ENCODE data around the gene BAD.
A peak's percentile ranks its signal among the peaks of the same experiment; 100 is the strongest.

Gene BAD

DNA sequence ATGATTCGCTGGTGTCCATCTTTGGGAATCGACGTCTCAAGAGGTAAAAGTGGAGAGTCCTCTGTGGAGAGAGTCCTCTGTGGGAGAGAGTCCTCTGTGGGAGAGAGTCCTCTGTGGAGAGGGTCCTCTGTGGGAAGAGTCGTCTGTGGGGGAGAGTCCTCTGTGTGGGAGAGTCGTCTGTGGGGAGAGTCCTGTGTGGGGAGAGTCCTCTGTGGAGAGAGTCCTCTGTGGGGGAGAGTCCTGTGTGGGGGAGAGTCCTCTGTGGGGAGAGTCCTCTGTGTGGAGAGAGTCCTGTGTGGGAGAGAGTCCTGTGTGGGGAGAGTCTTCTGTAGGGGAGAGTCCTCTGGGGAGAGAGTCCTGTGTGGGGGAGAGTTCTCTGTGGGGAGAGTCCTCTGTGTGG lies 36.6 kb upstream of the BAD start:
- Histone ChIP-seq H3K36me3 (peaks cover 0 to 34% (median 3%) of the 10 kb centered on the region in 3 donors), H3K27ac (no peak overlapping the region), H3K4me1 (peaks cover 0 to 31% (median 22%) of the 10 kb centered on the region in 4 donors), H3K4me3 (no peak overlapping the region), H3K9me3 (no peaks in the 10 kb centered on the region), H3K27me3 (no peaks in the 10 kb centered on the region)
- intact Hi-C loops (cut with DNase I; ENCODE audit: low total_unique reads): no loop called here
- TF ChIP-seq, protein P1, sequence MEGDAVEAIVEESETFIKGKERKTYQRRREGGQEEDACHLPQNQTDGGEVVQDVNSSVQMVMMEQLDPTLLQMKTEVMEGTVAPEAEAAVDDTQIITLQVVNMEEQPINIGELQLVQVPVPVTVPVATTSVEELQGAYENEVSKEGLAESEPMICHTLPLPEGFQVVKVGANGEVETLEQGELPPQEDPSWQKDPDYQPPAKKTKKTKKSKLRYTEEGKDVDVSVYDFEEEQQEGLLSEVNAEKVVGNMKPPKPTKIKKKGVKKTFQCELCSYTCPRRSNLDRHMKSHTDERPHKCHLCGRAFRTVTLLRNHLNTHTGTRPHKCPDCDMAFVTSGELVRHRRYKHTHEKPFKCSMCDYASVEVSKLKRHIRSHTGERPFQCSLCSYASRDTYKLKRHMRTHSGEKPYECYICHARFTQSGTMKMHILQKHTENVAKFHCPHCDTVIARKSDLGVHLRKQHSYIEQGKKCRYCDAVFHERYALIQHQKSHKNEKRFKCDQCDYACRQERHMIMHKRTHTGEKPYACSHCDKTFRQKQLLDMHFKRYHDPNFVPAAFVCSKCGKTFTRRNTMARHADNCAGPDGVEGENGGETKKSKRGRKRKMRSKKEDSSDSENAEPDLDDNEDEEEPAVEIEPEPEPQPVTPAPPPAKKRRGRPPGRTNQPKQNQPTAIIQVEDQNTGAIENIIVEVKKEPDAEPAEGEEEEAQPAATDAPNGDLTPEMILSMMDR (IDR thresholded peaks at IDR 0.05): no peak
- no peak for DNase-seq

DNA sequence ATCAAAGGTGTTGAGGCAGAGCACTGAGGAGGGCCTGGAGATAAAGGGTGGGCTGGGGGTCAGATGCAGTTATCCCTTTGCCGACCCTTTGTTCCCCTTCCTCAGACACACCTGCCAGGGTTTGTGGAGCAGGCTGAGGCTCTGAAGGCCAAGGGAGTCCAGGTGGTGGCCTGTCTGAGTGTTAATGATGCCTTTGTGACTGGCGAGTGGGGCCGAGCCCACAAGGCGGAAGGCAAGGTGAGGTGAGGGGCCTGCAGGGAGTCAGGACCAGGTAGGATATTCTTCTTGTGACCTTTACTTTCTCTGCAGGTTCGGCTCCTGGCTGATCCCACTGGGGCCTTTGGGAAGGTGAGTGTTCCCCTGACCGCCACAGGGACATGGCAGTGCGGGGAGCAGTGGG lies 36.1 kb upstream of the BAD start:
- Histone ChIP-seq H3K27ac (no peak overlapping the region), H3K36me3 (peaks cover 2 to 38% (median 8%) of the 10 kb centered on the region in 3 donors), H3K4me3 (no peak overlapping the region), H3K4me1 (peaks cover 0 to 33% (median 22%) of the 10 kb centered on the region in 4 donors), H3K9me3 (no peaks in the 10 kb centered on the region), H3K27me3 (no peaks in the 10 kb centered on the region)
- intact Hi-C loops (cut with DNase I; ENCODE audit: low total_unique reads): no loop called here
- TF ChIP-seq, protein P1 (IDR thresholded peaks at IDR 0.05): no peak
- DNase-seq: no peak

DNA sequence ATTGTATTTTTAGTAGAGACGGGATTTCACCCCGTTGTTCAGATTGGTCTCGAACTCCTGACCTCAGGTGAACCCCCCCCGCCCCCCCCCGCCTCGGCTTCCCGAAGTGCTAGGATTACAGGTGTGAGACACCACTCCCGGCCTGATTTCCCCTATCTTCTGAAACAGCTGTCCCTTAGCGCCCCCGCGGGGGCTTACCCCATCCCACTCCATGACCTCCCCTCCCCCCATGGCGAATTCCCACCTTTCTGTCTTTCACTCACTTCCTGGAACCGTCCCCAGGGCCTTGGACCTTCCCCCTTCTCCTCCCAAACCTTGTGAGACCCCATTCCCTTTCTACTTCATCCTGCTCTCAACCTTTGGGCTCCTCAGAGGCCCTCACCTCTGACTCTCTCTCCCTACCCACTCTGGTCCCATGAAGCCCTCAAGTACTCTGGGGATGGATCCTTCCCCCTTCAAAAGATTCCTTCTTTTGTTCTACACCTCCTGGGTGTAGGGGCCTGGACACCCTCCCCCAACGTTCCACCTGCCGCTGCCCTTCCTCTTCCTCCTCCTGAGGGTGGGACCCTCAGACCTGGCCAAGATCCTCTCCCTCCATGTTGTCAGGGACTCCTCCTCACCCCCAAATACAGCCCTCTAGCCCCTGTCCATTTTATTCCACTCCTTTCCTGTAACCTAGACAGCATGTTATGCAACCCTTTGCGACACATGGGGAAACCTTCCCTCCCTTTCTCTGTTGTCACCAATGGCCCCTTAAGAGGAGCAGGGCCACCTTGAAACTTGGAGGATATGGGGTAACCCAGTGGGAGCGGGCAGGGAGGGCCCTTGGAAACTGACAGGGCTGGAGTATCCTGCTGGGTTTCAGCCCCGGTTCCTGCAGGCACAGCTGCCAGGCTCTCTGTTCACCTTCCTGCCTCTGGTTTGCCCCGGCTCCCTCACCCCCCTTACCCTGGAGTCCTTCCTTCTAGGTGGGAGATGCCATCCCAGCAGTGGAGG lies 34.6 kb upstream of the BAD start:
- peaks cover 0 to 33% (median 22%) of the 10 kb centered on the region in 4 donors for H3K4me1 ChIP-seq
- H3K9me3 ChIP-seq: no peaks in the 10 kb centered on the region
- DNase-seq: no peak
- peak overlapping the region; percentile 95 to 97 for H3K27ac ChIP-seq
- H3K4me3 ChIP-seq: peak overlapping the region; percentile 85 to 93
- intact Hi-C loops (cut with DNase I; ENCODE audit: low total_unique reads): loop anchor here (2.0 kb wide), 1 partner anchor 36 kb away; no protein-coding TSS in a partner anchor
- H3K27me3 ChIP-seq: no peaks in the 10 kb centered on the region
- H3K36me3 ChIP-seq: peaks cover 8 to 53% (median 20%) of the 10 kb centered on the region in 3 donors
- TF ChIP-seq, protein P1 (IDR thresholded peaks at IDR 0.05): no peak

DNA sequence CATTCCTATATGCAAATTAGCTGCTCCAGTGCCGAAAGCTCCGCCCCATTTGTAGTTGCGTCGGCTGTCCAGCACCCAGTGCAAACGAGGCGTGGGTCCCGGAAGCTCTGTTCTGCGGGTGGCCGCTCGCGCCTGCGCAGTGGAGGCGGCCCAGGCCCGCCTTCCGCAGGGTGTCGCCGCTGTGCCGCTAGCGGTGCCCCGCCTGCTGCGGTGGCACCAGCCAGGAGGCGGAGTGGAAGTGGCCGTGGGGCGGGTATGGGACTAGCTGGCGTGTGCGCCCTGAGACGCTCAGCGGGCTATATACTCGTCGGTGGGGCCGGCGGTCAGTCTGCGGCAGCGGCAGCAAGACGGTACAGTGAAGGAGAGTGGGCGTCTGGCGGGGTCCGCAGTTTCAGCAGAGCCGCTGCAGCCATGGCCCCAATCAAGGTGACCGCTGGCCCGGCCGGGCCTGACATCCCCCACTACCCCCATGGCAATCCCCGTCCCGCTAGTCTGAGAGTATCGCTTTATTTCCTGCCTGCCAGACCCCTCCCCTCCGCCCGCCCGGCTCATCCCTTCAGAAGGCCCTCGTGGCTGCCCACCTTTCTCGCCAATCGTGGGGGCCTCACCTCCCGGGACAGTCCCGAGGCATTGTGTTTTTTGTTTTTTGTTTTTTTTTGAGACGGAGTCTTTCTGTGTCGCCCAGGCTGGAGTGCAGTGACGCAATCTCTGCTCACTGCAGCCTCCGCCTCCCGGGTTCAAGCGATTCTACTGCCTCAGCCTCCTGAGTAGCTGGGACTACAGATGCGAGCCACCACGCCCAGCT lies 33.7 kb upstream of the BAD start, which contains the start of gene PRDX5:
Gene PRDX5, plus strand, starts transcription at position 161 of the 805 bp plus-strand sequence. Its CDS starts 95 bp downstream, at position 256.
- peak; percentile 97 to 99 for DNase-seq
- no peaks in the 10 kb centered on the region for H3K27me3 ChIP-seq
- TF ChIP-seq, protein P1 (IDR thresholded peaks at IDR 0.05): peak; percentile 21
- intact Hi-C loops (cut with DNase I; ENCODE audit: low total_unique reads): loop anchor here (2.0 kb wide), 1 partner anchor 37 kb away; no protein-coding TSS in a partner anchor
- peaks cover 8 to 62% (median 20%) of the 10 kb centered on the region in 3 donors for H3K36me3 ChIP-seq
- H3K27ac ChIP-seq: peak within 1 kb of the TSS; percentile 95 to 97
- peaks cover 0 to 33% (median 22%) of the 10 kb centered on the region in 4 donors for H3K4me1 ChIP-seq
- peak within 1 kb of the TSS; percentile 85 to 93 for H3K4me3 ChIP-seq
- H3K9me3 ChIP-seq: no peaks in the 10 kb centered on the region

DNA sequence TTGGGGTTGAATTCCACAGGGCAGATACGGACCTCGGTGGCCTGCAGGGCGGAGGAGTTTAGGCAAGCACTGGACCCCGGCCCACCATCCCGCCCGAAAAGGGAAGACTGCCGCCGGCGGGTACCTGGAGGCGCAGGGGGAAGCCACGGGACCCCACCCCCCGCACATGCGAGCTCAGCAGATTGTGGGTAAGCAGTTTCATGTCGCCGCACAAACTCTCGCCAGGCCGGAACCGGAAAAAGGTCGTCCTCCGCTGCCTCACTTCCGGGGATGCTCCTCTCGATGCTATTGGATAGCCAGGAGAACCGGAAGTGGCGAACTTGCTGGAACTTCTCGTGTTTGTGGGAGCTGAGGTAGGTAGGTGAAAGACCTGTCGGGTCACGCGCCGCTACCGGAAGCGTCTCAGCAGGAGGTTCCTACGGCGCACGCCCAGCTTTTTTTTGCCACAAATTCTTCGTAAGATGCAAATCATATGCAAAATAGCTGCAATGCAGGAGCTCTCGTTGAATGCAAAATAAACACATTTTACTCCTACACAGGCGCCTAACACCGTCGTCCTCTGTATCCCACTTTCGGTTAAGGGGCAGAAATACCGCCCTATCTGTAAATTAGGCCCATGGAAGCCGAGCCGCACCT lies 33.0 kb upstream of the BAD start, which contains the start of gene TRMT112:
Gene TRMT112, minus strand, starts transcription at position 235 of the 636 bp plus-strand sequence. Its CDS starts 33 bp downstream, at position 202.
- TF ChIP-seq, protein P1 (IDR thresholded peaks at IDR 0.05): no peak
- Histone ChIP-seq H3K9me3 (no peaks in the 10 kb centered on the region), H3K27me3 (no peaks in the 10 kb centered on the region), H3K4me1 (peaks cover 0 to 27% (median 22%) of the 10 kb centered on the region in 4 donors), H3K27ac (peak within 1 kb of the TSS; percentile 95 to 97), H3K4me3 (peak within 1 kb of the TSS; percentile 85 to 93), H3K36me3 (peaks cover 8 to 55% (median 20%) of the 10 kb centered on the region in 3 donors)
- DNase-seq: peak; percentile 99
- intact Hi-C loops (cut with DNase I; ENCODE audit: low total_unique reads): no loop called here

Measured in tibial artery (tissue), 4 donors.